Lower leg skin (tissue), 3 donors: ENCODE data around the gene CDH18.

Experiments used
- CTCF ChIP-seq, 3 donors: fragments of 450-650 bp; IDR thresholded peaks; one replicate each; pipeline ENCODE4 v1.5.1; 2016; ENCODE audit warnings: antibody characterized with exemption in 3 of 3, mild to moderate bottlenecking in 3 of 3, moderate library complexity in 2 of 3
- POLR2A ChIP-seq, 2 donors: fragments of 450-650 bp; IDR thresholded peaks; one replicate each; pipeline ENCODE4 v1.6.1; 2016 to 2017; ENCODE audit warnings: antibody characterized with exemption in 2 of 2, mild to moderate bottlenecking in 1 of 2, moderate library complexity in 1 of 2

GRCh38 chr5:19694949-19695611 is 292.9 kb downstream of the CDH18 start:
- TF ChIP-seq POLR2A (IDR thresholded peaks at IDR 0.05): no peak
- no peak for TF ChIP-seq CTCF (IDR thresholded peaks at IDR 0.05)
